Measurements from ENCODE around the gene TECR. TPM values are rescaled to one million over a fixed set of nuclear protein-coding genes. Genes with fewer than 3 reads are reported as not detected.
A peak's percentile ranks its signal among the peaks of the same experiment; 100 is the strongest.

The TECR gene
- total and polyA plus RNA-seq, 9 of the 15 experiments (the other 6 are each of a cell fraction or from before 2014, with no cell fraction given): 29.3 to 211 (median 81.4) TPM

- Histone ChIP-seq H3K79me2 (ENCODE audit: control insufficient read depth, insufficient read depth, low read length) (peaks cover 35% of the 10 kb centered on the region), H3K36me3 (ENCODE audit: control insufficient read depth, insufficient read depth, low read length) (peaks cover 38% of the 10 kb centered on the region), H3K9ac (ENCODE audit: insufficient read depth in 1 of 2, low read depth in 2 of 2, low read length in 2 of 2) (no peak overlapping the region; a peak in 1 of 4 replicates), H2AFZ (ENCODE audit: low read depth, low read length) (no peak overlapping the region), H3K27ac (ENCODE audit: extremely low read depth, low read depth, low read length) (peak overlapping the region; percentile 41; the same call in 1 of the 3 replicates), H3K4me3 (no peak overlapping the region), H3K27me3 (ENCODE audit: control insufficient read depth in 2 of 2, insufficient read depth in 2 of 2, low read length in 2 of 2) (no peaks in the 10 kb centered on the region), H3K4me2 (ENCODE audit: insufficient read depth, low read length) (no peak overlapping the region), H4K20me1 (replicated peaks; ENCODE audit: control insufficient read depth, insufficient read depth, low read length) (peaks cover 25% of the 10 kb centered on the region), H3K9me3 (replicated peaks; ENCODE audit: control insufficient read depth, insufficient read depth, low read depth, low read length) (no peaks in the 10 kb centered on the region), H3K4me1 (replicated peaks in 1 of 2; ENCODE audit: control insufficient read depth in 2 of 2, insufficient read depth in 2 of 2, low read length in 2 of 2) (peaks cover 38 to 57% of the 10 kb centered on the region in 2 experiments), H3K9me1 (ENCODE audit: control insufficient read depth, insufficient read depth, low read length) (no peaks in the 10 kb centered on the region)
- no peak for DNase-seq (ENCODE audit: extremely low read depth in 1 of 4, low spot score in 3 of 4)
- intact Hi-C loops (cut with micrococcal nuclease) (no loop called here), in situ Hi-C loops (cut with MboI) (no loop called here)
- ChIA-PET POLR2A (interaction anchor here (0.7 to 2.2 kb wide), 6 partner anchors 11 to 177 kb away, joined by 3 to 11 read pairs (median 4); no protein-coding TSS in a partner anchor), CTCF (ENCODE audit: low intra/inter-chr PET ratio) (no interaction called here)
- no peak for ATAC-seq
- BruUV-seq (replicated peaks): no TSS peak
- TF ChIP-seq FOXJ2 (tag; IDR thresholded peaks at IDR 0.05) (no peak), HDAC1 (IDR thresholded peaks at IDR 0.05) (no peak), ZNF384 (IDR thresholded peaks at IDR 0.05; ENCODE audit: low read depth, low read length) (peak; percentile 57; the same call in 1 of the 2 replicates), CEBPB (tag; IDR thresholded peaks at IDR 0.05) (peak; percentile 5; the same call in 1 of the 2 replicates), CTCF (IDR thresholded peaks at IDR 0.05 in 2 of 3, conservative IDR thresholded peaks at IDR 0.05 in 1 of 3; ENCODE audit: insufficient read depth in 2 of 3, low read depth in 1 of 3, low read length in 3 of 3) (0 out of 6 replicates have a peak, but pooled peaks of 1 of the 3 experiments have one; percentile 0), ATF1 (CRISPR knock-in tag; IDR thresholded peaks at IDR 0.05) (no peak), ATF1 (tag; IDR thresholded peaks at IDR 0.05) (no peak)
- FAIRE-seq: no peak
- WGBS (ENCODE audit: insufficient coverage, low coverage, missing lambda C conversion rate): 69% methylated on average over 14 of the region's 14 CpGs
Observed at GRCh38 chr19:14512406-14512961, 16.9 kb upstream of the TECR start.
